Lung (tissue), 12 donors: ENCODE data around the gene SSBP3. TPM values are rescaled to one million over a fixed set of nuclear protein-coding genes. Genes with fewer than 3 reads are reported as not detected.

ENCODE experiments used
- ATAC-seq: fragments of 200-7000 bp; cut with Tn5 transposase; one replicate; pipeline ENCODE4 v1.9.1; 2020; ENCODE audit warnings: moderate number of reproducible peaks; ENCODE audit not compliant: insufficient read depth, low FRiP score
- DNase-seq, 3 donors: peaks; one replicate each; pipeline ENCODE4 v3.0.0-alpha.2; 2013 to 2017
- H3K27ac ChIP-seq, 2 donors: one replicate each; pipeline ENCODE4 v1.5.1; 2013; ENCODE audit warnings: mild to moderate bottlenecking in 2 of 2, moderate library complexity in 2 of 2, control low read depth in 1 of 2, inconsistent platforms in 1 of 2, low read depth in 1 of 2, low read length in 1 of 2
- H3K27me3 ChIP-seq, 3 donors: one replicate each; pipeline ENCODE4 v1.5.1; 2013; ENCODE audit warnings: low read length in 2 of 3; ENCODE audit not compliant: control insufficient read depth in 3 of 3, insufficient read depth in 3 of 3
- H3K36me3 ChIP-seq, 4 donors: one replicate each; pipeline ENCODE4 v1.5.1; 2013; ENCODE audit warnings: low read length in 4 of 4, mild to moderate bottlenecking in 1 of 4, moderate library complexity in 1 of 4; ENCODE audit not compliant: control insufficient read depth in 4 of 4, insufficient read depth in 4 of 4
- H3K4me1 ChIP-seq, 5 donors: one replicate each; pipeline ENCODE4 v1.5.1; 2013; ENCODE audit warnings: low read length in 5 of 5, mild to moderate bottlenecking in 2 of 5, moderate library complexity in 1 of 5; ENCODE audit not compliant: control insufficient read depth in 5 of 5, insufficient read depth in 5 of 5
- H3K4me3 ChIP-seq: one replicate; pipeline ENCODE4 v1.5.1; 2013; ENCODE audit warnings: mild to moderate bottlenecking, control low read depth, moderate library complexity
- H3K9ac ChIP-seq, 2 donors: one replicate each; pipeline ENCODE4 v1.5.1; 2013; ENCODE audit warnings: low read length in 2 of 2, control low read depth in 1 of 2; ENCODE audit not compliant: insufficient read depth in 1 of 2
- H3K9me3 ChIP-seq, 4 donors: one replicate each; pipeline ENCODE4 v1.5.1; 2013; ENCODE audit warnings: low read length in 3 of 4, mild to moderate bottlenecking in 1 of 4, moderate library complexity in 1 of 4; ENCODE audit not compliant: control insufficient read depth in 4 of 4, insufficient read depth in 3 of 4
- CTCF ChIP-seq: IDR thresholded peaks from 2 replicates; pipeline ENCODE4 v1.5.1; 2012; ENCODE audit warnings: mild to moderate bottlenecking; ENCODE audit errors: control extremely low read depth, extremely low read depth
- WGBS, 2 donors: extraction: QIAGEN DNeasy Blood & Tissue Kit; methylation state at CpG; one replicate each; pipeline ENCODE4 v1.1.7; 2013; 5-methylcytosine and 5-hydroxymethylcytosine counted together
- polyA plus RNA-seq, 2 donors: library from polyadenylated mRNA; stranded (reverse); fragments of 200-250 nt; gene quantifications; one replicate each; pipeline ENCODE4 v1.2.1, GENCODE V29; 2013
- total RNA-seq, 2 donors: library from RNA; depleted of rRNA in 1 of 2; stranded (reverse); fragments of >200 nt in 1 of 2; gene quantifications; one replicate each; pipeline ENCODE4 v1.2.1, GENCODE V29; 2014 to 2021
- donor health status: control.
- donor health status: control.
- donor health status: Bipolar disorder and iron deficiency.
- donor health status: healthy.
- donor health status: DM: yes; HTN: yes; CAD: no.

Gene SSBP3
- total and polyA plus RNA-seq, 4 donors = 15.9 to 47.8 (median 34.8) TPM

GRCh38 chr1:54336116-54336515, 70.1 kb downstream of the SSBP3 start:
- no peak overlapping the region for H3K4me3 ChIP-seq
- DNase-seq (no peak), ATAC-seq (no peak)
- 72 to 73% methylated on average over 5 of the region's 5 CpGs for WGBS, 2 donors
- H3K36me3 ChIP-seq = no peaks in the 10 kb centered on the region
- peaks cover 14 to 75% (median 41%) of the 10 kb centered on the region in 5 donors for H3K4me1 ChIP-seq
- H3K9me3 ChIP-seq = no peaks in the 10 kb centered on the region
- H3K27me3 ChIP-seq = no peaks in the 10 kb centered on the region
- H3K27ac ChIP-seq = peak overlapping the region in 1 of 2 donors; percentile 29
- H3K9ac ChIP-seq = peak overlapping the region in 1 of 2 donors; percentile 94
- no peak for TF ChIP-seq CTCF

GRCh38 chr1:54335755-54336108, 70.5 kb downstream of the SSBP3 start:
- no peak for TF ChIP-seq CTCF
- Histone ChIP-seq H3K27me3 (no peaks in the 10 kb centered on the region), H3K9me3 (no peaks in the 10 kb centered on the region), H3K36me3 (no peaks in the 10 kb centered on the region), H3K4me1 (peaks cover 14 to 78% (median 43%) of the 10 kb centered on the region in 5 donors), H3K9ac (peak overlapping the region in 1 of 2 donors; percentile 94), H3K27ac (peak overlapping the region; percentile 49 to 95), H3K4me3 (no peak overlapping the region)
- DNase-seq = peak; percentile 87 to 97 (median 95)
- peak; percentile 80 for ATAC-seq
- WGBS, 2 donors = 27 to 34% methylated on average over 7 of the region's 7 CpGs

- Histone ChIP-seq H3K27me3 (no peaks in the 10 kb centered on the region), H3K36me3 (no peaks in the 10 kb centered on the region), H3K4me3 (no peak overlapping the region), H3K4me1 (peaks cover 13 to 84% (median 43%) of the 10 kb centered on the region in 5 donors), H3K27ac (peak overlapping the region; percentile 49 to 95), H3K9ac (peak overlapping the region; percentile 31 to 94), H3K9me3 (no peaks in the 10 kb centered on the region)
- TF ChIP-seq CTCF = no peak
- WGBS, 2 donors = 32 to 38% methylated on average over 13 of the region's 13 CpGs
- DNase-seq = peak; percentile 71 to 92 (median 92)
- peak; percentile 21 for ATAC-seq
Measured at GRCh38 chr1:54335011-54335754, 71.0 kb downstream of the SSBP3 start.
